Measurements from ENCODE around the gene RPP30. TPM values are rescaled to one million over a fixed set of nuclear protein-coding genes. Genes with fewer than 3 reads are reported as not detected.

RPP30 gene
- total RNA-seq, 1 donor from 2014 or later: 85.5 TPM

- TF ChIP-seq, protein P1, sequence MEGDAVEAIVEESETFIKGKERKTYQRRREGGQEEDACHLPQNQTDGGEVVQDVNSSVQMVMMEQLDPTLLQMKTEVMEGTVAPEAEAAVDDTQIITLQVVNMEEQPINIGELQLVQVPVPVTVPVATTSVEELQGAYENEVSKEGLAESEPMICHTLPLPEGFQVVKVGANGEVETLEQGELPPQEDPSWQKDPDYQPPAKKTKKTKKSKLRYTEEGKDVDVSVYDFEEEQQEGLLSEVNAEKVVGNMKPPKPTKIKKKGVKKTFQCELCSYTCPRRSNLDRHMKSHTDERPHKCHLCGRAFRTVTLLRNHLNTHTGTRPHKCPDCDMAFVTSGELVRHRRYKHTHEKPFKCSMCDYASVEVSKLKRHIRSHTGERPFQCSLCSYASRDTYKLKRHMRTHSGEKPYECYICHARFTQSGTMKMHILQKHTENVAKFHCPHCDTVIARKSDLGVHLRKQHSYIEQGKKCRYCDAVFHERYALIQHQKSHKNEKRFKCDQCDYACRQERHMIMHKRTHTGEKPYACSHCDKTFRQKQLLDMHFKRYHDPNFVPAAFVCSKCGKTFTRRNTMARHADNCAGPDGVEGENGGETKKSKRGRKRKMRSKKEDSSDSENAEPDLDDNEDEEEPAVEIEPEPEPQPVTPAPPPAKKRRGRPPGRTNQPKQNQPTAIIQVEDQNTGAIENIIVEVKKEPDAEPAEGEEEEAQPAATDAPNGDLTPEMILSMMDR (IDR thresholded peaks at IDR 0.05): no peak
- TF ChIP-seq EZH2 (IDR thresholded peaks at IDR 0.05) (no peak), EZH2phosphoT487 (IDR thresholded peaks at IDR 0.05) (no peak)
- Histone ChIP-seq H3K27ac (no peak overlapping the region), H3K9me3 (ENCODE audit: low read depth) (no peaks in the 10 kb centered on the region), H3K4me2 (no peak overlapping the region), H3K4me3 (no peak overlapping the region), H2AFZ (replicated peaks) (no peak overlapping the region), H3F3A (ENCODE audit: low read depth) (no peaks in the 10 kb centered on the region), H4K20me1 (ENCODE audit: low read depth) (peaks cover 6% of the 10 kb centered on the region), H3K9ac (no peak overlapping the region), H3K79me2 (ENCODE audit: low read depth) (no peaks in the 10 kb centered on the region), H3K36me3 (peaks cover 15% of the 10 kb centered on the region), H3K4me1 (no peaks in the 10 kb centered on the region), H3K27me3 (no peaks in the 10 kb centered on the region)
- no peak overlapping the region for H3K27ac Mint-ChIP-seq
- no peak overlapping the region for H3K4me3 Mint-ChIP-seq
- no peaks in the 10 kb centered on the region for H3K27me3 Mint-ChIP-seq (ENCODE audit: insufficient read depth, low read depth)
- no peaks in the 10 kb centered on the region for H3K4me1 Mint-ChIP-seq
- peaks cover 16% of the 10 kb centered on the region for H3K36me3 Mint-ChIP-seq
- DNase-seq (ENCODE audit: low spot score): no peak
- H3K9me3 Mint-ChIP-seq: no peaks in the 10 kb centered on the region
Observed at GRCh38 chr10:90884431-90884830, 12.7 kb downstream of the RPP30 start.

DNA sequence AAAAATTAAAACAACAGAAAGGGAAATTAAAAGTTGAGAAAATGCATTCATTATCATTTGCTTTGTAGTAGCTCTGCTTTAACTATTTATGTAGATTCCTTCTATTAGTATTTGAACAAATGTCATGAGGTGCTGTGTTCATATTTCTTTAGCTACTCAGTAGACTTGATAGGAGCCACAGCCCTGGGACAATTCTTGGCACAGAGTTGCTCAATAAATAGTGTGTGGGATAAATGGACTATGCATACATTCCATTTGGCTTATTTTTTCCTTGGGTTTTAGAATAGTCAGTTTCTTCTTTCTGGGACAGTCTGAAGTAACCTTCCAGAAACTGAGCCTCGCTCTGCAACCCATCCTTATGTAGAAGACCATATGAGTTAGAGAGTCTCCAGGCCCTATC, 13.4 kb downstream of the RPP30 start:
- Histone ChIP-seq H3K36me3 (peaks cover 15% of the 10 kb centered on the region), H3K9me3 (ENCODE audit: low read depth) (no peaks in the 10 kb centered on the region), H3K4me1 (no peaks in the 10 kb centered on the region), H4K20me1 (ENCODE audit: low read depth) (peaks cover 6% of the 10 kb centered on the region), H3K4me3 (no peak overlapping the region), H2AFZ (replicated peaks) (no peak overlapping the region), H3K4me2 (no peak overlapping the region), H3K79me2 (ENCODE audit: low read depth) (no peaks in the 10 kb centered on the region), H3K27ac (no peak overlapping the region), H3K27me3 (no peaks in the 10 kb centered on the region), H3F3A (ENCODE audit: low read depth) (no peaks in the 10 kb centered on the region), H3K9ac (no peak overlapping the region)
- H3K4me3 Mint-ChIP-seq: no peak overlapping the region
- no peak for DNase-seq (ENCODE audit: low spot score)
- no peaks in the 10 kb centered on the region for H3K4me1 Mint-ChIP-seq
- no peaks in the 10 kb centered on the region for H3K27me3 Mint-ChIP-seq (ENCODE audit: insufficient read depth, low read depth)
- H3K9me3 Mint-ChIP-seq: no peaks in the 10 kb centered on the region
- no peak overlapping the region for H3K27ac Mint-ChIP-seq
- H3K36me3 Mint-ChIP-seq: peaks cover 17% of the 10 kb centered on the region
- TF ChIP-seq, protein P1 (IDR thresholded peaks at IDR 0.05): no peak
- no peak for TF ChIP-seq EZH2phosphoT487 (IDR thresholded peaks at IDR 0.05)

DNA sequence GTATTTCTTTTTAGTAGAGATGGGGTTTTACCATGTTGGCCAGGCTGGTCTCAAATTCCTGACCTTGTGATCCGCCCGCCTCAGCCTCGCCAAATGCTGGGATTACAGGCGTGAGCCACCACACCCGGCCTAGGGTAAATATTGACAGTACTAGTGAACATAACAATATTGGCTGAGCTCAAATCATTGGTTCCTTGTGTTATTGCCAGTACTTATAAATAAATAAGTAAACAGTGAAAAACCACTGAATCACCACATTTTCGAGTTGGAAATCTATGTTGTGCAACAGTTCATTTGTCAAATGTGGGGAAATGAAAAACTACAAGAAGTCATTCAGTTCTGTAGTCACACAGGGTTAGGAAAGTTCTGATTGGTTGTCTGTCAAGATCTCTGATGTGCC, 15.8 kb downstream of the RPP30 start:
- Mint-ChIP-seq H3K4me1 (no peaks in the 10 kb centered on the region), H3K36me3 (peaks cover 26% of the 10 kb centered on the region), H3K27ac (no peak overlapping the region), H3K9me3 (no peaks in the 10 kb centered on the region), H3K4me3 (no peak overlapping the region), H3K27me3 (ENCODE audit: insufficient read depth, low read depth) (no peaks in the 10 kb centered on the region)
- H3F3A ChIP-seq (ENCODE audit: low read depth): no peaks in the 10 kb centered on the region
- H3K4me1 ChIP-seq: no peaks in the 10 kb centered on the region
- no peak overlapping the region for H2AFZ ChIP-seq (replicated peaks)
- H3K36me3 ChIP-seq: peaks cover 6% of the 10 kb centered on the region
- no peaks in the 10 kb centered on the region for H4K20me1 ChIP-seq (ENCODE audit: low read depth)
- H3K4me2 ChIP-seq: no peak overlapping the region
- H3K9me3 ChIP-seq (ENCODE audit: low read depth): no peaks in the 10 kb centered on the region
- H3K79me2 ChIP-seq (ENCODE audit: low read depth): no peaks in the 10 kb centered on the region
- H3K4me3 ChIP-seq: no peak overlapping the region
- TF ChIP-seq, protein P1 (IDR thresholded peaks at IDR 0.05): no peak
- no peak for TF ChIP-seq EZH2phosphoT487 (IDR thresholded peaks at IDR 0.05)
- TF ChIP-seq EZH2 (IDR thresholded peaks at IDR 0.05): no peak
- H3K27ac ChIP-seq: no peak overlapping the region
- no peak overlapping the region for H3K9ac ChIP-seq
- no peak for DNase-seq (ENCODE audit: low spot score)
- H3K27me3 ChIP-seq: no peaks in the 10 kb centered on the region
